ENCODE results near the gene BANP.
"Not testable (repeated sequence)": the region's sequence is repeated elsewhere in the genome, so short reads cannot be mapped to it uniquely, and the experiment has no call there.

Gene BANP

DNA sequence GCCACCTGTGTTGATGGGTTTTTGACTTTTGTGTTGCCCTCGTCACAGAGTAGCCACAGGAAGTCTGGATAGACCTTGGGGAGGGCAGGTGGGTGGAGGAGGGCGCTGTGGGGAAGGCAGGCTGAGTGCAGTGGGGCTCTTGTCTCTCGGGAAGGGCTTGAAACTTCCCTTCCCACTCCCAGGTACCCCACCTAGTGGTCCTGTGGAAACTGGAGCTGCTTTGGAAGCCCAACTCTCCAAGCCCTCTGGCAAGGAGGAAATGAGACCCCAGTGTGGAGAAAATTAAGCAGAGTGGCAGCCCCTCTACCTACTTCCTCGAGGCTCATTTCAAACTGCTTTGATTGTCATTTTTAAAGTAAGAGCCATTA, 24.1 kb upstream of the BANP start:
- DNase-seq = no peak

DNA sequence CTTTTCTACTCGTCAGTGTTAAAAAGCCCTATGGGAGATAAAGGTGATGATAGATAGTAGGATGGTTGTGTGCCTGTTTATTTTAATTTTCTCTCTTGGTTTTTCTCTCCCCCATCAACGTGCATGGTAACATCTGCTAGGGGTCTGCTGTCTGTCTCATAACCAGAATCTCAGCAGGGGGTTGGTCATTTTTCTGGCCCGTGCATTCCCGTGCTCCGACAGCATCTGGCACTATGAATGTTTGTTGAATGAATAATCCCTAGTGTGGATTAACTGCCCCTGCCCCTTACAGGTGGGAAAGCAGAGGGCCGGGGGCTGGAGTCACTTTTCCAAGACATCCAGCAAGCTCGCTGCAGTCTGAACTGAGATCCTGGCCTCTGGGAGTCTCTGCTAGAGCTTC, 21.2 kb upstream of the BANP start:
- DNase-seq = no peak

DNA sequence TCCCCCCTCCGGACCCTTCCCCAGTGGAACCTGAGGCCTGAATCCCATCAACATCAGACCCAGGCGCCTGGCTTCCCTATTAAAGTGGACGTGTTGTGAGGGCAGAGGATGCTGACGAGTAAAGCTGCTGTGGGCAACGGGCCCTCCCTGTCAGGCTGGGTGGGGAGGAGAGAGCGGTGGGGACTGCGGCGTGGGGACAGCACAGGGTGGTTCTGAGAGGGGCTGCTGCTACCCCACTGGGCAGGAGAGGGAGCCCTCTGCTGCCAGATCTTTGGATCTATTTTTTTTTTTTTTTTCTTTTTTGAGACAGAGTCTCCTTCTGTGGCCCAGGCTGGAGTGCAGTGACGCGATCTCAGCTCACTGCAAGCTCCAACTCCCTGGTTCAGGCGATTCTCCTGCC, 20.8 kb upstream of the BANP start:
- DNase-seq = no peak

- DNase-seq = no peak
Observed at GRCh38 chr16:87931504-87931903, 19.7 kb upstream of the BANP start.

GRCh38 chr16:87932475-87933139, 18.6 kb upstream of the BANP start:
- DNase-seq = not testable (repeated sequence)

DNA sequence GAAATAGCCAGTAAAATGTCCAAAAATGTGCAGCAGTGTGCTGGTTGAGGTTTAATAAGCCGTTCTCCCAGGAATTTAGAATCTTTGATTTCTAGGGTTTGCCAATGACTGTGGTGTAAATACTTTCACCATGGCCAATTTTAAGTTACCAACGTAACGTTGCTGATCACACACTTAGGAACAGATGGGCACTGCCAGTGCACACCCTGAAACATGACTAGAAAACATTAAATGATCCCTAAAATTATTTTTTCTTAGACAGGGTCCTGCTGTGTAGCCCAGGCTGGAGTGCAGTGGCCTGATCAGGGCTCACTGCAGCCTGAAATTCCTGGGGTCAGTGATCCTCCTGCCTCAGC, 18.1 kb upstream of the BANP start:
- no peak for DNase-seq

DNA sequence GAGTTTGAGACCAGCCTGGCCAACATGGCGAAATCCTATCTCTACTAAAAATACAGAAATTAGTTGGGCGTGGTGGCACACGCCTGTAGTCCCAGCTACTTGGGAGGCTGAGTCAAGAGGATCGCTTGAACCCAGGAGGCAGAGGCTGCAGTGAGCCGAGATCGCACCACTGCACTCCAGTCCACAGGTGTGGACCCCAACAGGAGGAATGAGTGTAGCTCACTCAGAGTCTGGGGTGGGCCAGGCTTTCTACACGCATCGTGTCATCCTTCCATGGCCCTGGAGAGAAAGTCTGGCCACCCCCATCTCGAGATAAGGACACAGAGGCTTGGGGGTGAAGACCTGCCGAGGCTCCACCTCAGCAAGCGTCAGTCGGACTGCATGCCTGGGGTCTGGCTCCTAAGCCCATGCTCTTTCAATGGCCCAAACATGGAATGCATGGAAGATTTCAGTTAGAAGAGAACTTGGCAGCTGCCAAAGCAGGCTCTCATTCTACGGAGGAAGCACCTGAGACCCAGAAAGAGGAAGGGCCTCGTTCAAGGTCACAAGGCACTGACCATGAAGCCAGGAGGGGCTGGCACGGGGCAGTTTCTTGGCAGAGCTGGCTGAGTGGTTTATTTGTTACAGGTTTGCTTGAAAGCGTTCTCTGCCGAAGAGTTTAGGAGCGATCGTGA, 16.3 kb upstream of the BANP start:
- not testable (repeated sequence) for DNase-seq

- DNase-seq = not testable (repeated sequence)
Observed at GRCh38 chr16:87936016-87936374, 15.2 kb upstream of the BANP start.

DNA sequence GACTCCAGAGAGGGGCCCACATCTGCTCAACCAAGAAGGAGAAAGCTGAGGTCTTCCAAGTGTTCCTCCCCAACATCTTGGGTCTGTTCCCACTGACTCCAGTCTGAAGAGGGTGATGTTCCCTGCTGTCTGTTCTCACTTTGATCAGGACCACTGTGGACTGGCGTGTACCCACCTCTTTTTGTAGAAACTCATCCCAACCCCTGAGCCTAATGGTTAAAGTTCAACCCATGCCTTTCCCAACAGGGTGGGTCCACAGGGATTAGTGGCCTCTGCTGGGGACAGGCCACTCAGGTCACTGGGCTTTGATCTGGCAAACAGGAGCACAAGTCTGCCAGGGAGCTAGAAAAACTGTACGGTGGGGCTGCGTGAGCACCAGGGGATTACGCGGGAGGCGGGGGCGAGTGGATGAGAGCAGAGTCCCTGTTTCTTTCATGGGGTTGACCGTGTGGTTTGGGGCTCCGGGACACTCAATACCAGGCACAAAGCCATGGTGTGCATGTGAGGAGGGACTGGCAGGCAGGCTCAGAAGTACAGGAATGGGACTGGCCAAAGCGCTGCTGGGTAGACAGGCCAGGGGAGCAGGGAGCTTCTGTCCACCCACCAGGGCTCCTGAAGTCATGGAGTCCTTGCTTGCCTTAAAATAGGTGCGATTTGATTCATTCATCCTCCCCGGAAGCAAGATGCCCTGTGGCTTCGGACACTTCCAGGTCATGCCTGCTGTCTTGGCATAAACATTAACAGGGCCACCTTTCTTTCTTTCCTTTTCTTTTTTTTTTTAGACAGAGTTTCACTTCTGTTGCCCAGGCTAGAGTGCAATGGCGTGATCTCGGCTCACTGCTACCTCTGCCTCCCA, 14.6 kb upstream of the BANP start, which contains the start of gene CA5A:
CA5A (minus strand) TSS at position 155 of the 856 bp plus-strand sequence; CDS start at position 76, 79 bp downstream.
- DNase-seq = no peak

GRCh38 chr16:87937231-87937542, 14.0 kb upstream of the BANP start:
- DNase-seq = not testable (repeated sequence)

- DNase-seq = no peak
Observed at GRCh38 chr16:87938412-87938949, 12.8 kb upstream of the BANP start.

DNA sequence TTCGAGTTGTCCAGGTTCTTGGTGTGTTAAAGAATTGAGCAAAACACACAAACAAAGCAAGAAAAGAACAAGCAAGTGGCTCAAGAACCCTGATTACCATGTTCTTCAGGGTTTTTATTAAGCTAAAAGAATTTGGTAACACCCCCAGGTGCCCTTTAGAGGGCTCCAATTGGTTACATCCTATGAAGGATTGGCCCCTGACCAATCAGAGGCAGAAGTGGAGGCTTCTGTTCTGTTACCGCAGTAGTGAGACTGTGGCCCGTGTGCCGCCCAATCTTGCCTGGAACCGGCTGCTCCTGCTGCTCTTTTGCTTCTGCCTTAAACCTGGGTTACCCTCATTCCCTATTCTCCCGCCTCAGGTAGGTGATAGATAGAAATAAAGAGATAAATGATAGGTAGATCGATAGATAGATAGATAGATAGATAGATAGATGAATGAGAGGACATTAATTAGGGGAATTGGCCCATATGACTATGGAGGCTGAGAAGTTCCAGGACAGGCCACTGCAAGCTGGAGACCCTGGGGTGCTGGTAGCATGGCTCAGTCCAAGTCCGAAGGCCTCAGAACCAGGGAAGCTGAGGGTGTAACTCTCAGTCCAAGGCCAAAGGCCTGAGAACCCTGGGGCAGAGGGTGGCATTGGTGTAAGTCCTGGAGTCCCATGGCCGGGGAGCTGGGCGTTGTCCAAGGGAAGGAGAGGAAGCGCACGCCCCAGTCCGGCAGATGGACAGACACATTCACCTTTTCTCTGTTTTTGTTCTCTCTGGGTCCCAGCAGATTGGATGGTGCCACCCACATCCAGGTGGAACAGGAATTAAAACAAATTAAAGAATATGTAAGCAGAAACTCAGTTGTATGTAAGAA, 11.4 kb upstream of the BANP start:
- DNase-seq = no peak

DNA sequence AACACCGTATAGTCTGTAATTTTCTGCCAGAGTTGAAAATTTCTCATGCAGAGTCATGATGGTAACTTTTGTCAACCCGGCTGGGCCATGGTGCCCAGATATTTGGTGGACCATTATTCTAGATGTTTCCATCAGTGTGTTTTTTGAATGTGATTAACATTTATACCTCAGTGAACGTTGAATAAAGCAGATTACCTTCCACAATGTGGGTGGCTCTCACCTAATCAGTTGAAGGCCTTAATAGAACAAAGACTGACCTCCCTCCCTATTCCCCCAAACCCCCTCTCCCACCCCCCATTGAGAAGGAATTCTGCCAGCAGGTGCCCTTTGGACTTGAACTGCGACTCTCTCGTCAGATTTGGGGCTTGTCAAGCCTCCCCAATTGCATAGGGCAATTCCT, 8.6 kb upstream of the BANP start:
- DNase-seq = no peak

DNA sequence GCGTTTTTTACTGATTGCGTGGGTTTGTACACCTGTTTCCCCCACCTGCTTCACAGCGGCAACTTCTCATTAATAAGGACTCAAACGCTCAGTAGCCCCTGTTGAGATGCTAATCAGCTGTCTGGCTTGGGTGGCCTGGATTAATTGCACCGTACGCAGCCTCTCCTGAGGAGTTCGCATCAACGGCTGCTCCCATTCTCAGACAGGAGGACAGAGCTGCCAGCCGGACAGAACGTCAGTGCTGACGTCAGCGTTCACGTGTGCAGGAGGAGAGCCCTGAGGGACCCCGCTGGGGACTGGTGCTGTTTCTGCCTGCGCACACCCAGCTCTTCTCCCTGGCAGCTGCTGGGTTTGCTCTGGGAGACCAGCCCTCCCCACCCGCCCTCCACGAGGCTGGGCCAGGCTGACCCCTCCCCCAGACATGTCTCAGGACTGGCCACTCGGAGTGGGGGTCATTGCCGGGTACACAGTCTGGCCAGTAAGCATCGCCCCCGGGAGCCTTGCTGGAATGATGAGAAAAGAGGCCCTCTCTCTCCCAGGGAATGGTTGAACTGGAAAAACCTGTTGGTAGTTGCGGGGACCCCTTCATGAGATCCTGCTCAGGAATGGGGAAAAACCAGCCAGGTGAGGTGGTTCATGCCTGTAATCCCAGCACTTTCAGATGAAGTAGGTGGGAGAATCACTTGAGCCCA, 5.7 kb upstream of the BANP start:
- no peak for DNase-seq

- no peak for DNase-seq
Observed at GRCh38 chr16:87946596-87947347, 4.5 kb upstream of the BANP start.

- DNase-seq = no peak
Observed at GRCh38 chr16:87947356-87948118, 3.7 kb upstream of the BANP start.

- DNase-seq = no peak
Observed at GRCh38 chr16:87948119-87948545, 3.1 kb upstream of the BANP start.

DNA sequence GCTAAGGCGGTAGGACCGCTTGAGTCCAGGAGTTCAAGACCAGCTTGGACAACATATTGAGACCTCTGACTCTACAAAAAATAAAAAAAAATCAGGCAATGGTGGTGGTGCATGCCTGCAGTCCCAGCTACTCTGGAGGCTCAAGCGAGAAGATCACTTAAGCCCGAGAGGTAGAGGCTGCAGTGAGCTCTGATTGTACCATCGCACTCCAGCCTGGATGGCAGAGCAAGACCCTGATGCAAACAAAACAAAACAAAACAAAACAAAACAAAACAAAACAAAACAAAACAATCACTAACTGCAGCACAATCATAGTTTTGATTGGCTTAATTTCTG, 2.5 kb upstream of the BANP start:
- no peak for DNase-seq

DNA sequence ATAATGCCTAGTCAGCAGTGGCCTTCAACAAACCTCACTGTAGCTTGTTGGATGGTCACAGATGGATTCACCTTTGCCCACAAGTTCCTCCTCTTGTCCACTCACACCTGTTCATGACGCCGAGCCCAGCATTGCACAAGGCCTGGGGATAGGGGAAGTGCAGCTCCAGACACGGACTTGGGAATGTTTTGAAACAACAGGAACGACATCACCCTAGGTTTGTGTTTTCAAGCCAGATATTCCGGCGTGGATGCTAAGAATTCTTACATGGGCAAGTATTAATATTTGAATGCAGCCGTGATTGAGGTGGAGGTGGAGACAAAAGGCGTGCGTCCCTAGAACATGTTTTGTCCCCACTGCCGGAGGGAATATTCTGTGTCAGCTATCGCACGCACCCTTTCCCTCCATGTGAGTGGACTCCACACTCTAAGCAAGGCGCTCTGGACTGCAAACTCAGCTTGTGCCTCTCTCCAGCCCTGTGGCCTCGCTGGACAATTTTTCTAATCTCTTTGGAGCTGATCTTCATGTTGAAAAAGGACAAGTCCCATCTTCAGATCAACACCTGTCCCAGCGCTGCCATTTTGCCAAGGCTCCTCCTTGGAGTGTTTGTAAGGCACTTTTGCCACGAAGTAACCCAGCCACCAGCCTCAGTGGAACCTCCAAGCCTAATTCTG, 2.0 kb upstream of the BANP start:
- no peak for DNase-seq

Data from activated CD4-positive, alpha-beta T cell treated with anti-CD3 and anti-CD28 coated beads, Interleukin-2, amount 50 U/mL, for 4 hours (primary cell).